ENCODE data around the gene C19orf81.

The C19orf81 gene

GRCh38 chr19:50686310-50687032 lies 37.2 kb downstream of the C19orf81 start:
- no peak for DNase-seq

- DNase-seq: no peak
Observed at GRCh38 chr19:50688766-50689165, 39.5 kb downstream of the C19orf81 start.

- no peak for DNase-seq
Observed at GRCh38 chr19:50690439-50690838, 41.2 kb downstream of the C19orf81 start.

GRCh38 chr19:50693064-50693975 lies 44.1 kb downstream of the C19orf81 start:
- DNase-seq: no peak

- DNase-seq: no peak
Observed at GRCh38 chr19:50694815-50695145, 45.5 kb downstream of the C19orf81 start.

- no peak for DNase-seq
Observed at GRCh38 chr19:50695251-50696093, 46.2 kb downstream of the C19orf81 start.

GRCh38 chr19:50696094-50696483 lies 46.8 kb downstream of the C19orf81 start:
- no peak for DNase-seq

- no peak for DNase-seq
Observed at GRCh38 chr19:50697414-50698124, 48.3 kb downstream of the C19orf81 start.

- DNase-seq: no peak
Observed at GRCh38 chr19:50701367-50701985, 52.2 kb downstream of the C19orf81 start.

GRCh38 chr19:50702158-50702870 lies 53.1 kb downstream of the C19orf81 start:
- no peak for DNase-seq

- no peak for DNase-seq
Observed at GRCh38 chr19:50702871-50703829, 53.9 kb downstream of the C19orf81 start.

- no peak for DNase-seq
Observed at GRCh38 chr19:50703915-50704796, 54.9 kb downstream of the C19orf81 start.

- DNase-seq: peak; percentile 14
Observed at GRCh38 chr19:50705422-50706019, 56.3 kb downstream of the C19orf81 start.

- DNase-seq: no peak
Observed at GRCh38 chr19:50706387-50706786, 57.1 kb downstream of the C19orf81 start.

- no peak for DNase-seq
Observed at GRCh38 chr19:50708179-50708879, 59.1 kb downstream of the C19orf81 start.
